Activated CD4-positive, alpha-beta T cell treated with anti-CD3 and anti-CD28 coated beads, Interleukin-2, amount 50 U/mL, for 48 hours (primary cell): ENCODE results near the gene DNAJB6.
A peak's percentile ranks its signal among the peaks of the same experiment; 100 is the strongest.

Source experiments
- DNase-seq, 2 experiments: peaks; one replicate each; pipeline ENCODE4 v3.0.0-alpha.2; 2020

DNAJB6 gene

DNA sequence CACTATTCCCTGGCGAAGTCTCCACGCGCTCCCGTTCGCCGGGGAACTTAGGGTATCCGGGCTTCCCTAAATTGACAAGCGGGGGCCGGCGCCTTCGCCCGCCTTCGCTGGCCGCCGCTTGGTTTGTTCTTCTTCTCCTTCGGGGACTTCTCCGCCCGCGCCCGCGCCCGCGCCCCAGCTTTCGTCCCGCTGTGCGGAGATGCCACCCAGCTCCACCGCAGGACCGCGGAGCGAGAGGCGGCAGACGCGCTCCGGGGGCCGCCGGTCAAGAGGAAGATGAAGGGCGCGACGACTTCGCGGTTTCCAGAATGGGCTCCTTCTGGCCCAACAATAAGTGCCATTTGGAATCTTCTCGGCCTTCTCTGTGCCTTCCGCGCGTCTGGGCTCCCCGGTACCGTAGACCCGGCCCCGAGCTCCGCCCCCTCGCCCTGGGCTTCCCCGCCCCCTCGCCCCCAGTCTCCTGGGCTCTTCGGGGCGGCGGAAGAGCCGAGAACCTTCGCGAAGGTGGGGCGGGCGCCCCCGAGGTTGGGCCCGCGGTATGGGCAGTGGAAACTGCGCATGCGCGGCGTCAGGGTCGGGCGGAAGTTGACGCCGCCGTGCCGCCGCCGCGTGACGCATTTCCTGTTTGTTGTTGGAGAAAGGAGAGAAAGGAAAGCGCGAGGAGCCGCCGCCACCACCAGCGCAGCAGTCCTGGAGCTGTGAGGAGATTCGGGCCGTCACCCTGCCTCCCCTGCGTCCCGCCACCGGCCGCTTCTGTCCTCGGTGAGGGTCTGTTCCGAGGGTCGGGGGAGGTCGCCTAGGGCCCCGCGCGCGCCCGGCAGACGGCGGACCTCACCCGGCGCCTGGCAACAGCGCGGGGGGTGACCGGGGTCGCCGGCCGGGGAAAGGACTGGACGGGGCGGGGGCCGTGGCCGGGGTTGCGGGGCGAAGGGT, at the start of gene DNAJB6:
Gene DNAJB6, plus strand, starts transcription at position 622 of the 933 bp plus-strand sequence. CDS start 21,569 bp downstream, outside the sequence.
- peak; percentile 93 for DNase-seq

DNA sequence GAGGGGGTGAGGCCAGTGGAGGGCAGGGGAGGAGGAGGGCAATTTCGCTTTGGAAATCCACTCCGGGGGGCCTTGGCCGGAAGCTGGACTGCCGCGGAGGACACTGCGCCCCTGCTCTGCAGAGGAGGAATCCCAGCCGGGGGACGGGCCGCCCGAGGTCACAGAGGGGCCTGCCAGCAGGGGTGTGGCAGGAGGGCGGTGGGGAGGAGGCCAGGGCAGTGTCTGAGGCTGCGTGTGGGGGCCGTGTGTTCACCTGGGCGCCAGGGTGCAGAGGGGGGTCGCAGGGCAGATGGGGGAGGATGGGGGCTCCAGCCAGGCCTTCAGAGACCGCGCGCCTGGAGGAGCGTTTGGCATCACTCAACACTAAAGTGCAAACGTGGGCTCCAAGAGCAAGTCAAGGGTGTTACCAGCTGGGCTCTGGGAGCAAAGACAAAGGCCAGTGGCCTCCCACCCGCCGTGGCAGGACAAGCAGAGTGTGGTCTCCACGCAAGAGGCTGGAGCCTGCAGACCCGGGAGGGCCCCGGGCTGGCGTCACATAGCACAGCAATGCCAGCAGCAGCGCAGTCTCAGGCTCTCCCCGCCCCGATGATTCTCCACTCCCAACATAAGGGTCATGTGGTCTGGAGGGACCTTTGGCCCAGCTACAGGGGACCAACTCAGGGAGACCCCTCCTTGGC, 45.3 kb upstream of the DNAJB6 start:
- DNase-seq = no peak

GRCh38 chr7:157292258-157292657, 44.5 kb upstream of the DNAJB6 start:
- no peak for DNase-seq

DNA sequence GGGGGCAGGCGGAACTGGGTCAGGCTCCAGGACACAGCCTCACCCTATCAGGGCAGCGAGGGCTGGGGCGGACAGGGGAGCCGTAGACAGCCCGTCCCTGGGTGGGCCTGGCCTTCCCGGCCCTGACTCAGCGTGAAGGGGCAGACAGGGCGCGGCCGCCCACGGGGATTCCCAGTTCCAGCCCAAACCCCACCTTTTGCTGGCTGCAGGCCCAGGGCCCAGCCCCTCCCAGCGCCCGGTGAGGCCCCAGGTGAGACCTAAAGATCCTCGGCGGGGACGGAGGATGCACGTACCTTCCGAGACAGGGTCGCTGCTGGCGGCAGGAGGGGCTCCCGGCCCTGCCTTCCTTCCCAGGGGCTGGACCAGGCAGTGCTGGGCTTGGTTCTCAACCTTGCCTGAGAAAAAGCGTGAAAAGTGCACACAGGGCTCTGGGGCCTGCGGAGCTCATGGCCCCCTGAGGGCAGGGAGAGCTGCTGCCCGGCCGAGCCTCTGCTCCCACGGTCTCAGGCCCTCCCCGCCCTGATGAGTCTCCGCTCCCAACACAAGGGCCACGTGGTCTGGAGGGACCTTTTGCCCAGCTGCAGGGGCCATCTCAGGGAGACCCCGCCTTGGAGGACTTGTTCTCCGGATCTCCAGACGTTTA, 43.9 kb upstream of the DNAJB6 start:
- no peak for DNase-seq

- DNase-seq = no peak
Measured at GRCh38 chr7:157293413-157293788, 43.4 kb upstream of the DNAJB6 start.

DNA sequence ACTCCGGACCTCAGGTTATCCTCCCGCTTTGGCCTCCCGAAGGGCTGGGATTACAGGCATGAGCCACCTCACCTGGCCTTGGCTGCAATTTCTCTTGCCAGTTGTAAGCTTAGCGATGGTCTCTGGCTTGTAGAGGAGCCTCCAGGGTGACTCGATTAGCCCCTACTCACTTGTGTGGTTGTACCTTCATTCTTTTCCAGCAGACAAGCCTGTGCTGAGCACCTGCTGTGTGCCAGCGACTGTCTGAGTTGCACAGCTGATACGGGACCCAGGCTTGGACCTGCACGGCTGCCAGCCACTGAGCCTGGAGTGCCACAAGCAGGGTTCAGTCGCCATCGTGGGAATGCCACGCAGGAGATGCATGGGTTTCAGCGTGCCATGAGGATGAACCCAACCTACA, 42.0 kb upstream of the DNAJB6 start:
- DNase-seq = no peak

DNA sequence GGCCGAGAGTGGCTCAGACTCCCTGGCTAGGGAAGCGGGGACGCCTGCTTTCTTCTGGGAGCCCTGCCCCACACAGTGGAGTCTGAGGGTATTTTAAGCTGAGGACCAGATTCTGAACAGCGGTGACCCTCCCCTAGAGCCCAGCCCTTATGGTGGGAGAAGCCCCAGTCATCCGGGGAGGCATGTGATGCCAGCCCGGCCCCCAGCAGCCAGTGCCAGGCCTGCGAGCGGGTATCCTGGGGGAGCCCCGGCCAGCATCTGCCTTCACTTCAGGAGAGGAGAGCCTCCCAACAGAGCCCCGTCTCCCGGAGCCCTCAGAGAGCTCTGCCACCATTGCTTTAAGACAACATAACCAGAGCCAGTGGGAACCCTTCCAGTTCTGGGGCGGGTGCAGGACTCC, 41.5 kb upstream of the DNAJB6 start:
- no peak for DNase-seq

GRCh38 chr7:157297185-157297584, 39.6 kb upstream of the DNAJB6 start:
- DNase-seq = no peak

GRCh38 chr7:157299317-157299612, 37.5 kb upstream of the DNAJB6 start:
- DNase-seq = no peak

DNA sequence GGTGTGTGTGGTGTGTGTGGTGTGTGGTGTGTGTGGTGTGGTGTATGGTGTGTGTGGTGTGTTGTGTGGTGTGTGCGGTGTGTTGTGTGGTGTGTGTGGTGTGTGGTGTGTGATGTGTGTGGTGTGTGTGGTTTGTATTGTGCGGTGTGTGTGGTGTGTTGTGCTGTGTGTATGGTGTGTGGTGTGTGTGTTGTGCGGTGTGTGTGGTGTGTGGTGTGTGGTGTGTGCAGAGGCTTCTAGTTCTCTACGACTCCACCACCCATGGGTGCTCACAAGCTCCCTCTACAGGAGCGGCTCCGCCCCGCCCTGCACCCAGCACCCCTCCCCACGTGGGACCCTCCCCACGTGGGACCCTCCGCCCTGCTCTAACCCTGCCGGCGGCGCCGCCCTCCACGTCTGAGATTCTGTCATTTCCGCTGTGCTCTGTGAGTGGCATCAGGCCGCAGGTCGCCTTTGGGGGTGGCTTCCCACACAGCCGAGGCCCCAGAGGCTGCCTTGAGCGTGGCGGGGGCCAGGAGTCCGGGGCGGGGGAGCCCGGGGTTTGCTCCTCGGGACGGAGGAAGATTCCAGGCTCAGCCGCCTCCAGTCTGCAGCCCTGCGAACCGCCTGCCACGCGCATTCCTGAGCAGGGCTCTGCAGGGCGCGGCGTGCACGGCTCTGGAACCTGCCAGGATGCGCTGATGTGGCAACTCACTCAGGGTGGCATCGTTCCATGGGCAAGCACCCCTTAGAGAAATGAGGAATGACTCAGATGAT, 37.0 kb upstream of the DNAJB6 start:
- peak; percentile 43 to 52 for DNase-seq

DNA sequence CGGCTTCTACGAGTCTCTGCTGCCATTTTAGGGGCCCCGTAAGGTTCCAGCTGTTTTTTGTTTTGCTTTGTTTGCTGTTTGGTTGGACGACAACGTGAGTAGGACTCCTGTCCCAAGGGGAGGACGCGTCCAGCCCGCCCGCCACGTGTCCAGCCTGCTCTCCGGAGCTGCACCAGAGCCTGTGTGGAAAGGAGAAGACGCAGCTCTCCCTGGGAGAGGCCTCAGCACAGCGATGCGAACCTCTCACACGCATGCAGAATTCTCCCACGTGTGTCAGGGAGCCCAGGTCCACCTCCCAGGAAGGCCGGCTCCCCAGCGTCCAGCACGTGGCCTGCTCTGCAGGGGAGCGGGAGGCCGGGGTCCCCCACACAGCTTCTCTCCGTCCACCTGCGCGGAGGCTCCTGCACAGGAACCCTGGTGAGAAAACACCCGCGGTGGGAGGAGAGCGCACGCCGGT, 36.4 kb upstream of the DNAJB6 start:
- no peak for DNase-seq

DNA sequence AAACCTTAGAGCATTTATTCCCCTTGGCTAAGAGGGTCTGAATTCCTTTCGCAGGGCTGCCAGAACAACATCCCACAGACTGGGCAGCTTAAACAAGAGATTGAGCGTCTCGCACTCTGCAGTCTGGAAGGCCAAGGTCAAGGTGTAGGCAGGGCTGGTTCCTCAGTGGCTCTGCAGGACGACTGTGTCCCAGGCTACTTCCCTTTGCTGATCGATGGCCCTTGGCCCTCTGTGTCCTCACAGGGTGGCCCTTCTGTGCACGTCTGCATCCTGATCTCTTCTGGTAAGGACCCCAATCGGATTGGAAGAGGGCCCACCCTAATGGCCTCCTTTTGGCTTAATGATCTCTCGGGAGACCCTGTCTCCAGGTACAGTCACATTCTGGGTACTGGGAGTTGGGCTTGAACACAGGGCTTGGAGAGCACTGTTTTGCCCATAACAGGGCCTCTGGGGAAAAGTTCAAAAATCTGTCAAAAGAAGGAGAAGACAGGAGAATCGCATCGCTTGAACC, 35.1 kb upstream of the DNAJB6 start:
- DNase-seq = peak in 1 of 2 experiments; percentile 25

DNA sequence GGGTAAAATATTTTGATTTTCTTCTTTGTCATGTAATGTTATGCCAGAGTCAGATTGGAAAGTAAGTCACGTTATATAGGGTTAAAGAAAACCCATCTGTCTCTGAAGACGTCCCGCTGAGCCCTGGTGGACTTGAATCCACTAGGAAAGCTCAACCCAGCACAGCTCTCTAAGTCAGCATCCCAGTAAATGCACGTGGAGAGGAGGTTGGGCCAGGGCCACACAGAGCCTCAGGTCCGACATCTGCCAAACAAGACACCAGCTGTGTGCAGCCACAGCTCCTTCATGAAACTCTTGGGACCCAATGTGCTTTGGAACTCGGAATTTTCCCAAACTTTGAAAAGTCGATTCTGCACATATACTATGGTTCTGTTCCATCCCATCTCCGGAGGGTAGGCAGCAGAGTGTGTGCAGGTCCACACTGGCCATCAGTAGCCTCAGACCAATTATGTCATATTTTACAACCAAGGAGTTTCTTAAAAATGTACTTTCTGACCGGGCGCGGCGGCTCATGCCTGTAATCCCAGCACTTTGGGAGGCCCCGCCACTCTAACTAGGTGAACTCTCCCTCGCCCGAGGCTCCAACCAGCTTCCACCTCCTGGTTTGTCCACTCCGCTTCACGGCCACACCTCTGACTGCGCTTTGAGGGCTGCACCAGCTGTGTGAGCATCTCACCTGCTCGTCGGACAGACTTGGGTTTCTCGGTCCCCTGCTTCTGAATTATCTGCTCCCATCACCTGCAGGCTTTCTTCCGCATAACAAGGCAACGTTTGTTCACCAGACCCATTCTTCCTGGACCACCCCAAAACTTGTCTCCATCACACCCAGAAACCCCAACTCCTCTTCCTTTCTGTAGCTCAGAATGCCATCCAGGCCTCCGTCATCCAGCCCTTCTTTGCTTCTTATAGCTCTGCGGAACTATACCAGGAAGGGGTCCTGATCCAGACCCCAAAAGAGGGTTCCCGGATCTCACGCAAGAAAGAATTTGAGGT, 29.7 kb upstream of the DNAJB6 start:
- no peak for DNase-seq

DNA sequence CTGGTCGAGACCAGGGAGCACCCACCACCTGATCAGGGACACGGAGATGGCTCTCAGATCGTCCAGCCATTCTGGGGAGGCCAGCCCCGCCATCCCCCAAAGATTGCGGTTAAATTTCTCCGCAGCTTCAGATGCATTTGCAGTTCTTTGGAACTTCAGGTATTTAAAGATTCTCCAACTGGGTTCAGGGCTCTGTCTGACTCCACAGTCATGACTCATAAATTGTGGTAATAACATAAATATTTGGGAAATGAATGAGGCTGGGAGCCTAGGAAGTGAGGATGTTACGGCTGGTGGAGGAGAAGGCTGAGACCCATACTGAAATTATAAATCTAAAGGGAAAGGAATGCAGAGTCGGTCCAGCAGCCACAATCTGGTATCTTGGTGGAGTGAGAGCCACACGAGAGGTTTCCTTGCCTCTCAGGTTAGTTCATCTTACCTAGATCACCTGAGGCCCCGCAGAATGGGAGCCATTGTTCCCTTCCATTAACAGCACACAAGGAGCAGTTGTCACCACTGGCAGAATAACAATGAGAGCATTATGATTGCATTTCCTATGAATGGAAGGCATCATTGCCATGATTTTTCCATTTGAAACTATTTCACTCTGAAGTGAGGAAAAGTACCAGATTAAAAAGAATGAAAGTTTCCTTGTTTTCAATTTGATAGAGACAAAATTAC, 26.7 kb upstream of the DNAJB6 start:
- no peak for DNase-seq

GRCh38 chr7:157310676-157311185, 26.1 kb upstream of the DNAJB6 start:
- DNase-seq = no peak

DNA sequence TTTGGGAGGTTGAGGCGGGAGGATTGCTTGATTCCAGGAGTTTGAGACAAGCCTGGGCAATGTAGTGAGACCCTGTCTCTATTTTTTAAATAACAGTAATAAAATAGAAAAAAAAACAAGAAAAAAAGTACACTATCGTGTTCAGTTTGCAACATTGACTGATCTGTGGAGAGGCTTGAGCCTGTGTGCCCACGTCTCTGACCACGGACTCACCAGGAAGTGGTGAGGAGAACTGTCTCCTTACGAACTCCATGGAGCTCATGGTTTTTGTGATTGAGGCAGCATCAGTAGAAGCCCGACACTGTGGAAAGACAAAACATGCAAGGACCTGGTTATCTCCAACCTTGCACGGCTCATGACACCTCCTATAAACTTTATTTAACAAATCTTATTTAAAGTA, 23.9 kb upstream of the DNAJB6 start:
- no peak for DNase-seq

- no peak for DNase-seq
Measured at GRCh38 chr7:157313645-157314044, 23.2 kb upstream of the DNAJB6 start.

GRCh38 chr7:157318015-157318706, 18.6 kb upstream of the DNAJB6 start:
- DNase-seq = peak; percentile 29 to 47

- DNase-seq = no peak
Measured at GRCh38 chr7:157320608-157320980, 16.2 kb upstream of the DNAJB6 start.

- DNase-seq = no peak
Measured at GRCh38 chr7:157323401-157323800, 13.4 kb upstream of the DNAJB6 start.
